VCaP (cell line): ENCODE results near the gene TAF11.
"Not testable (repeated sequence)": the region's sequence is repeated elsewhere in the genome, so short reads cannot be mapped to it uniquely, and the experiment has no call there.

Source experiments
- H3K27ac ChIP-seq: fragments of 450-650 bp; 2 replicates; pipeline ENCODE4 v1.5.1; 2017
- CTCF ChIP-seq: fragments of 450-650 bp; conservative IDR thresholded peaks from 2 replicates; pipeline ENCODE4 v1.5.1; 2017; ENCODE audit warnings: mild to moderate bottlenecking, moderate library complexity

TAF11 gene

GRCh38 chr6:34890533-34890925 is 2.7 kb upstream of the TAF11 start:
- H3K27ac ChIP-seq = peak overlapping the region; percentile 84; the same call in 1 of the 2 replicates
- TF ChIP-seq CTCF = no peak

GRCh38 chr6:34888874-34889555 is 1.2 kb upstream of the TAF11 start, which contains the start of gene ANKS1A:
ANKS1A (plus strand) TSS chr6:34889255; CDS start chr6:34889403, 148 bp downstream.
- H3K27ac ChIP-seq = peak within 1 kb of the TSS; percentile 84
- TF ChIP-seq CTCF = no peak

GRCh38 chr6:34888514-34888856 is 643 bp upstream of the TAF11 start:
- no peak for TF ChIP-seq CTCF
- H3K27ac ChIP-seq = peak overlapping the region; percentile 84

DNA sequence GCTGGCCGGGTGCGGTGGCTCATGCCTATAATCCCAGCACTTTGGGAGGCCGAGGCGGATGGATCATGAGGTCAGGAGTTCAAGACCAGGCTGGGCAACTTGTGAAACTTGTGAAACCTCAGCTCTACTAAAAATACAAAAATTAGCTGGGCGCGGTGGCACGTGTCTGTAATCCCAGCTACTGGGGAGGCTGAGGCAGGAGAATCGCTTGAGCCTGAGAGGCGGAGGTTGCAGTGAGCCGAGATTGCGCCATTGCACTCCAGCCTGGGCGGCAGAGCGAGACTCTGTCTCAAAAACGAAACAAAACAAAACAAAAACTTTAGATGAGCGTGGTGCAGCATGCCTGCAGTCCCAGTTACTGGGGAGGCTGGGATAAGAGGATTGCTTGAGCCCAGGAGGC is 2.0 kb downstream of the TAF11 start:
- not testable (repeated sequence) for H3K27ac ChIP-seq

GRCh38 chr6:34884996-34885395 is 2.8 kb downstream of the TAF11 start:
- no peak overlapping the region for H3K27ac ChIP-seq
- TF ChIP-seq CTCF = no peak

DNA sequence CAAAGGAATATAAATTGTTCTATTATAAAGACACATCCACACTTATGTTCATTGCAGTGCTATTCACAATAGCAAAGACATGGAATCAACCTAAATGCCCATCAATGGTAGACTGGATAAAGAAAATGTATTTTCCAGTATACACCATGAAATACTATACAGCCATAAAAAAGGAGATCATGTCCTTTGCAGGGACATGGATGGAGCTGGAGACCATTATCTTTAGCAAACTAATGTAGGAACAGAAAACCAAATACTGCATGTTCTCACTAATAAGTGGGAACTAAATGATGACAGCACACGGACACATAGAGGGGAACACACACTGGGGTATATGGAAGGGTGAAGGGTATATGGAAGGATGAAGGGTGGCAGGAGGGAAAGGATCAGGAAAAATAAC is 3.8 kb downstream of the TAF11 start:
- H3K27ac ChIP-seq = not testable (repeated sequence)

GRCh38 chr6:34877869-34878485 is 9.9 kb downstream of the TAF11 start:
- no peak overlapping the region for H3K27ac ChIP-seq
- TF ChIP-seq CTCF = no peak

DNA sequence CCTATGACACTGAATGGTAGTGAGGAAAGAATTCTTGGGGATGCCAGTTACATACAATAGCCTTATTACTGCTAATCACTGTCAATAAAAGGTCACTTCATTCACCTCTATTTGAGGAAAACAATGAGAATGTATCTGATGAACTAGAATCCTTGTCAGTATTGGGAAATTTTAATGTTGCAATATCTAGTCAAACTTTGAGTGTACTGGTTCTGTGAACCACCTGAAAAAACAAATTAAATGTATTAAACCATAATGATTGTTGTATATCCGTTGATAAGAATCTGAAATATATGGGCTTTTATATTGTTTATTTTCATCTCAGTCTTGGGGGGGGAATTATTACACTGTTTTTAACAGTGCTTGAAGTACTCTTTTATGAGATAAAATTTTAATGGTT is 10.6 kb downstream of the TAF11 start:
- no peak overlapping the region for H3K27ac ChIP-seq
- no peak for TF ChIP-seq CTCF
